ENCODE measurements around the gene FARSB.

DNA sequence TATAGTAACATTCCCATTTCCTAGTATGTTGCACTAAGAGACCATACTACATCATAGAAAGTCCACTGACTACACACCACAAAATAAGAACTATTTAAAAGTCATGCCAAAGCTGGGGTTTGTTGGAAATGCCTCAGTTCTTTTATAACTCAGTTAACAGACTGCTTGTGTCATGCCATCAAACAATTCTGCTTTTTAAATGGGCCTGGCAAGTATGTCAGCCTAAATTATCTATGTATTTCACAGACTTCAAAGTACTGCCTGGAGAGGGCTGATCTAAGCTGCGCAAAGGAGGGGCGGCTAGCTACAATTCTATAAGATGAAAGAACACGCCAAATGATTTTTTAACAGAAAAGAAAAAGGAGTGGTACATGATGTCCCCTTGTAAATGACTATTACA, 49.6 kb downstream of the FARSB start:
- TF ChIP-seq POLR2A (IDR thresholded peaks at IDR 0.05; ENCODE audit: low read depth, low read length), result no peak
- TF ChIP-seq, protein P1, sequence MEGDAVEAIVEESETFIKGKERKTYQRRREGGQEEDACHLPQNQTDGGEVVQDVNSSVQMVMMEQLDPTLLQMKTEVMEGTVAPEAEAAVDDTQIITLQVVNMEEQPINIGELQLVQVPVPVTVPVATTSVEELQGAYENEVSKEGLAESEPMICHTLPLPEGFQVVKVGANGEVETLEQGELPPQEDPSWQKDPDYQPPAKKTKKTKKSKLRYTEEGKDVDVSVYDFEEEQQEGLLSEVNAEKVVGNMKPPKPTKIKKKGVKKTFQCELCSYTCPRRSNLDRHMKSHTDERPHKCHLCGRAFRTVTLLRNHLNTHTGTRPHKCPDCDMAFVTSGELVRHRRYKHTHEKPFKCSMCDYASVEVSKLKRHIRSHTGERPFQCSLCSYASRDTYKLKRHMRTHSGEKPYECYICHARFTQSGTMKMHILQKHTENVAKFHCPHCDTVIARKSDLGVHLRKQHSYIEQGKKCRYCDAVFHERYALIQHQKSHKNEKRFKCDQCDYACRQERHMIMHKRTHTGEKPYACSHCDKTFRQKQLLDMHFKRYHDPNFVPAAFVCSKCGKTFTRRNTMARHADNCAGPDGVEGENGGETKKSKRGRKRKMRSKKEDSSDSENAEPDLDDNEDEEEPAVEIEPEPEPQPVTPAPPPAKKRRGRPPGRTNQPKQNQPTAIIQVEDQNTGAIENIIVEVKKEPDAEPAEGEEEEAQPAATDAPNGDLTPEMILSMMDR (IDR thresholded peaks at IDR 0.05; ENCODE audit: extremely low read depth in 1 of 2, insufficient read depth in 1 of 2, low read depth in 1 of 2, low read length in 2 of 2), result no peak
- TF ChIP-seq EZH2 (IDR thresholded peaks at IDR 0.05; ENCODE audit: borderline replicate concordance, low read depth, low read length, severe bottlenecking), result no peak
- TF ChIP-seq POLR2AphosphoS5 (IDR thresholded peaks at IDR 0.05; ENCODE audit: insufficient read depth, low read depth, low read length), result no peak
- TF ChIP-seq, protein P2, sequence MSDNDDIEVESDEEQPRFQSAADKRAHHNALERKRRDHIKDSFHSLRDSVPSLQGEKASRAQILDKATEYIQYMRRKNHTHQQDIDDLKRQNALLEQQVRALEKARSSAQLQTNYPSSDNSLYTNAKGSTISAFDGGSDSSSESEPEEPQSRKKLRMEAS (IDR thresholded peaks at IDR 0.05; ENCODE audit: insufficient read depth, insufficient read length), result no peak
- TF ChIP-seq GATA2 (IDR thresholded peaks at IDR 0.05; ENCODE audit: insufficient read depth, insufficient read length, low read depth, low read length), result no peak

Measured in endothelial cell of umbilical vein (primary cell).